Measurements from ENCODE around the gene SCAANT1.
A peak's percentile ranks its signal among the peaks of the same experiment; 100 is the strongest.

SCAANT1 gene

GRCh38 chr3:63900459-63900858 is 11.7 kb downstream of the SCAANT1 start:
- DNase-seq: no peak

DNA sequence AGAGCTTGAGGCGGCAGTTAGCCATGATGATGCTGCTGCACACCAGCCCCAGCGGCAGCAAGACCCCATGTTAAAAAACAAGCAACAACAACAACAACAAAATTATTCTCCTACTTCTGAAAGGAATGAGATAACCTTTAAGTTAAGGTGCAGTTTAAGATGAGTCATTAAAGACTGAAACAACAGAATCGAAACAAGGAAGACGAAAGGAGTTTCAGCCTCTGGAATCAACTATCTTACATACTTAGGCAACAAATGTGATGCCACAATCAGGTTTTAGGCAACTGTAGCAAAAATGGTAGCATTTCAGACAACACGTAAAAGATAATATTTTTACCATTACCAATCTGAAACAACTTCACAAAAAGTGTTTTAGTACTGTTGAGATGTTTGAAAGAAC is 12.2 kb downstream of the SCAANT1 start:
- no peak for DNase-seq

DNA sequence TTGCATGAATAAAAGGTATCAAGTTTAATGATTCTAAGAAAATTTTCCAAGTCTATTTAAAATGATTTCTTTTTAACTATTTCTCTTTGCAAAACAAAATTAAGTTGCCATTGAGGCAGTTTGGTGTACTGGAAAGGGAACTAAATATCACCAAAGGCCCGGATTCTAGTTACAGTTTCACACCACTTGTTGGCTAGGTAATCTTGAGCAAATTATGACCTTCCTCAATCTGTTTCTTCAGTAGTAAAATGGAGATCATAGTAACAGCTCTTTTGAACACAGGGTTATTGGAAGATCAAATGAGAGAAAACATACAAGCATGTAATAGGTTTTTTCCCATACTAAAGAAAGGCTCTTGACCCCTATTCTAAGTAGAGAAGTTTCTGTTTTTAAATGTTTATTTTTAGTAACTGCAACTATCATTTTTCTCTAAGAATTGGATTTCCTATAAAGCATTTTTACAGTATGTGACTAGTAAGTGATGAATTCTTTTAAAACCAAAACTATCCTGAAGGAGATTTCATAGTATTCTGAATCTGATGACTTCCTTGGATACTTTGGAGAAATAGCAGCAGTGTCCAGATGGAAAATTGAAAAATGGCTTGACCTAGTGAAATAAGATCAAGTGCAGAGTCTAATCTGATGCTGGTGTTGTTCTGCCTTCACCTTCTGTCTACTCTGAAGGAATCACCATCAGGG is 15.7 kb downstream of the SCAANT1 start:
- DNase-seq: peak; percentile 57

DNA sequence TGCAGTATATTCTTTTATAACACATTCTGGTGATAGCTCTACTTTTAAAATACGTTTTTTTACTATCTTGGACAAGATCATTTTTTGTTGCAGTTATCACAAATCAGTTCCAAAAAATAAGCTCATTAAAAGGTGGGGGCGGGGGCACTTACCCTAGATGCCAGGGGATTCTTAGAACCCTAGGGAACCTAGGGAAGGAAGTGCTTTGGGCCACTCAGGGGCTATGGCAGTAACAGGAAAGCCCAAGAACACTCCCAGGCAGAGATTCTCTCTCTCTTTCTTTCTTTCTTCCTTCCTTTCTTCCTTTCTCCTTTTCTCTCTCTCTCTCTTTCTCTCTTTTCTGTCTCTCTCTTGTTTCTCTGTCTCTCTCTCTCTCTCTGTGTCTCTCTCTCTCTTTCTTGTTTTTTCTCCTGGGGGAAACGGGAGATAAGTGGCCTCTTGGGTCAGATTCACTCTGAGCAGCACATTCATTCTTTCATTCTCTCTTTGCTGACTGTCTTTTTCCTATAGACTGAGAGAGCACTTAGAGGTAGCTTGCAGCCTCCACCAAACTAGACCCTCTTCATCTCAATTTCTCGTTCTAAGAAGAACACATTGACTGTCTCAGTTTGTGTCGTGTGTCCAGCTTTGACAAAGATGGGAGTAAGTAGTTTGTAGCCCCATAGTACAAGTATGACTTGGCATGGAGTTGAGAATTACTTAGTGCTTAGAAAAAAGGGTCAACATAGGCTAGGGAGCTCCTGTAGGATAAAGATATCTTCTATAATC is 16.6 kb downstream of the SCAANT1 start:
- DNase-seq: no peak

GRCh38 chr3:63892773-63893352 is 19.3 kb downstream of the SCAANT1 start:
- DNase-seq: no peak

DNA sequence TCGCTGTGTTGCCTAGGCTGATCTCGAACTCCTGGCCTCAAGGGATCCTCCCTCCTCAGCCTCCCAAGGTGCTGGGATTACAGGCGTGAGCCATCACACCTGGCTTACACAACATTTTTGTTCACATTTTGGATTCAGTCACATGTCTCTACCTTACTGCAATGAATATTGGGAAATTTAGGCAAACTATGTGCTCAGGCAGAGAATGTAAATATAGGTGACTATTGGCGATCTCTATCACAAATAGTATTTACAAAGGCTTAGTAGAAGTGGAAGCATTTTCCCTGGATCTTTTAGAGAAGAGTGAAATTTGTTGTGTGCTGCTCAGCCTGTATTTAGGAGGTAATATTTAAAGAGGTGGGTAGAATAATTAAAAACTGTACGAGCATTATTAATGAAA is 20.7 kb downstream of the SCAANT1 start:
- DNase-seq: no peak

DNA sequence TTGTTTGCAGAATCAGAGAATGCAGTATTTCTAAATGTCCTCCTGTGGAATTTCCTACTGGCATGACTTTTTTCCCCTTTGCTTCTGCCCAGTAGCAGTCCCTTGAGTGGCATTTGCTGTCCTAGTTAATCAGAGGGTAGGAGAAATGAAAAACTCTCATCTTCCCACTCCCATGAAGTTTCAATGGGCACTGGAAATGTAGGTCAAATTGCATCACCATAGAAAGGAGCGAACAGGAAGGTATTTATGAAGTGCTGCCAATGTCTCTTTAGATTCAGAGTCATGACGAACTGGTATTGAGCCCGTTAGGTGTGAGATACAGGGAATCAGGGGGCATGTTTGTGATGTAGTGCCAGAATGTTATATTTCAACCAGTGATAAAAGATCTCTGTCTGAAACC is 25.3 kb downstream of the SCAANT1 start:
- no peak for DNase-seq

DNA sequence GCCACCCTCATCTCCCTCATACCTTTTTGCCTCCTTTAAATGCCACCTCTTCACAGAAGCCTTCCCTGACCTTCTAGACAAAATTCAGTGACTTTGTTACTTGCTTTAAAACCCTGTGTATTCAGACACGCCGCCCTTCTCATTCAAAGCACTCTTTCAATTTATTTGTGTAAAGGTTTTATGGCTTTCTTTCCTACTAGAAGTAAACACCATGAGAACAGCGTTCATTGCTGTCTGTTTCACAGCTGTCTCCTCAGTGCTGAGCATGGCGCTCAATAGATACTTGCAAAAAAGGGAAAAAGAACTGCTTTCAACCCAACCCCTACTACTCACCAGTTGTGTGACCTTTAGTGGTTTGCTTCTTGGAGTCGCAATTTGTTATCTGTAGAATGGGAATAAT is 31.5 kb downstream of the SCAANT1 start:
- no peak for DNase-seq

DNA sequence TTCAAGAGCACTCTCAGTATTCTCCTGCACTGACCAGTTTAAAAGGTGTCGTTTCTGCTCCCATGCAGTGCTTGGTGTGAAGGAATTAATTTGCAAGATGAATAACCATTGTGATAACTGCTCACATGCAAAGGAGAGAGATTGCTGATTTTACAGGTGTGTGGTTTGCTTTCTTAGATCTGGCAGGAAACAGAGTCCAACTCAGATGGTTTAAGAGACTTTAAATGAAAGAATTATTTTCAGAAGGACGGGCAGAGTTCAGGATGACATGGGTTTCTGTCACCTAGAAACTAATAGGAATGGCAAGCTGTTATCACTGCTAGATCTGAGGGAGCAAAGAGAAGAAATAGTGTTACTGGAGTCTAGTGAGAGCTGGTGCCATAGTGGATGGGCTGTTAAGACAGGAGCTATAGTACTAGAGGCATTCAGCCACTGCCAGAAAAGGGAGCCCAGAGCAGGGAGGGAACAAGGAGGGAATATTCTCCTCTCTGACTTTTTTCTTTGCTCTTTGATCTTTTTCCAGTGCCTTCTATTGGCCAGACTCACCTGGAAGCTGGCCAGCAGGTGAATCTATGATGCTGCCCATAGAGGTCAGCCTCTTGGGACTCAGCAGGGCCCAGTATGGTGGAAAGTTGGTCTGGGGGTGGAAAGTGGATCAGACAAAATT is 33.7 kb downstream of the SCAANT1 start:
- DNase-seq: no peak

- DNase-seq: peak; percentile 65
These were observed 34.3 kb downstream of the SCAANT1 start for GRCh38 chr3:63877737-63878393.

DNA sequence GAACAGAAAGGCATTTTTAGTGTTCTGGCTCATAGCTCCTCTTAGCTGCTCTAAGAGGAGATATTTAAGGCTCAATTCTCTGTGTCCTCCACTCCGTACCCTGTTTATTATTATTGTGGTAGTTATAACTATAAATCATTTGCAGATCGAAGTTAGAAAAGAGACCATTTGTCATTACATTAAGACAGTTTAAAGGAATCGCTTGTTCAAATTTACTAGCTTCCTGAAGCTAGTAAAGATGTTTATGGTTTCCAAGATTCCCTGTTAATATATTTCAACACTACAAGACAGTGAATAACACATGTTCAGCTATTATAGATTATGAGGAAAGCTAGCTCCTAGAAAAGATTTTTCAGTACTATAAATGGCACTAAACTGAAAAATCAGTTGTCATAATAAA is 35.9 kb downstream of the SCAANT1 start:
- no peak for DNase-seq

DNA sequence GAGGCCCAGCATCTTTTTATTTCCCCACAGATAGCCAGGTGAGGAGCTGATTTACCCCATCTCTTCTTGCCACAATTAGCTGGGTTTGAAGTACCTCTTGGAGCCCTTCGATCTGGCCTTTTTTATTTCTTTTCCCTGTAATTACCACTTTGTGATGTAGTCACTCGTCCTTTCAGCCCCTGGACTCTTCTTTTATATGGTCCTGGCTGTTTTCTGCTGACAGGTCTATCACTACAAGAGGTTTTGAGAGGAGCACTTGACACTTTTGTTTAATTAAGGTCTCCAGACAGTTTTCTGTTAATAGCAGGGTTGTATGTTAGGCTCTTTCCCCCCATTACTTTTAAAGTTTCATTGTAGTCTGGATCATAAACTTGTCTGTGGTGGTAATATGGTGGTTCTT is 36.7 kb downstream of the SCAANT1 start:
- no peak for DNase-seq

DNA sequence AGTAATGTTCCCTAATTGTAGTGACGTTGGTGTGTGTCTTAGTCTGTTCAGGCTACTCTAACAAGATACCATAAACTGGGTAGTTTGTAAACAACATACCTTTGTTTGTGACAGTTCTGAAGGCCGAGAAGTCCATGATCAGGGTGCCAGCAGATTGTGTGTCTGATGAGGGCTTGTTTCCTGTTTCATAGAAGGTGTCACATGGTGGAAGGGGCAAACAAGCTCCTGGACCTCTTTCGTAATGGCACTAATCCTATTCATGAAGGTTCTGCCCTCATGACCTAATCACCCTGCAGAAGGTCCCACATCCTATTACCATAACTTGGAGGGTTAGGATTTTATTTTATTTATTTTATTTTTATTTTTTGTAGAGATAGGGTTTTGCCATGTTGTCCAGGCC is 37.4 kb downstream of the SCAANT1 start:
- no peak for DNase-seq

DNA sequence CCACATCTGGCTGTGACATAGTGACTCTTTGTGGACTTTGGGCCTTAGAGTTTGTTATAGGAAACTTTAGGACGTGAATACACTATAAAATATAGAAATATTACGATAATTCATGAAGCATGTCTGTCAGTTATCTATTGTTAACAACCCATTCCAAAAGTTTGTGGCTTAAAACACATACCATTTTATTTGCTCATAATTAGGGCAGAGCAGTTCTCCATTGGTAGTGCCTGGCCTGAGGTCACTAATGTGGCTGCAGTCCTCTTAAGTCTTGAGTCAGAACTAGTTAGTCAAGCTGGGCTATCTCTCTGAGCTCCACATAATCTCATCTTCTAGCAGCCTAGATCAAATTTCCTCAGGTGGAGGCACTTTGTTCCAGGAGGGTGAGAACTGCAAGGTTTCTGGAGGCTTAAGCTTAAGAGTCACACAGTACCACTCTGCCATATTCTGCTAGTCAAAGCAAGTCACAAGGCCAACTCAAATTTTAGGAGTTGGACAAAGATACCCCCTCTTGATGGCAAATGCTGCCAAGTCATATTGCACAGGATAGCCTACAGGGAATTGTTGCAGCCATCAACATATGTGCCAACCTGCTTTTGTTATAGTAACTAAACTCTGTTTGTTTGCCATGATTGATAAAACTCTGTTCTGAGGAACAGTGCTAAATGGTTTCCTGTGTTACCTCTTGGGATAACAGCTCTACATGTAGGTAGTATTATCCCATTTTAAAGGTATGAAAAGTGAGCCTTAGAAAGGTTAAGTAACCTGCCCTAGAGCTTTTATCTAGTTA is 39.9 kb downstream of the SCAANT1 start:
- DNase-seq: peak; percentile 82

- no peak for DNase-seq
These were observed 41.6 kb downstream of the SCAANT1 start for GRCh38 chr3:63870615-63871005.

DNA sequence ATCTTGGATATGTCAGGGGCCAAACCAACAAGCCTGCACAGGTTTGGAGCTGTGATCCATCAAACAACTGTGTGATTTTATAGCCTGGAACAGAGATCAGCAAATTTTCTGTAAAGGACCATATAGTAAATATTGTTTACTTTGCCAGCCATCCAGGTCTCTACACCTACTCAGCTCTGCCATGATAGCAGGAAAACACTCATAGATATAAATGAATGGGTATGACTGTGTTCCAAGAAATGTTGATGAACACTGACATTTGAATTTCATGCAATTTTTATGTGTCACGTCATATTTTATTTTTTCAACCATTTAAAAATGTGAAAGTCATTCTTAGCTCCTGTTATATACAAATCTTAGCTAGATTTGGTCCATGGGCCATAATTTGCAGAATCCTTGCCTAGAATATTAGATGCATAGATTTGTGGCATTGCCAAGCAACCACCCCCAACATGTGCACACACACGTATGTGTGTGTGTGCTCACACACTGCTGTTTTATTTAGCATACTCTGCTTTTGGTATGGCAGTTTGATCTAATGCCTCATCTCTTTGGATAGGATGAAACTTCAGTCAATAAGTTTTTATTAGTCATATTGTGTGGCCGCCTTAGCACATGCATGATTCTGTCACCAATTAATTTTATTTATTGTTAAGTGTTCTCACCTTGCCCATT is 42.1 kb downstream of the SCAANT1 start:
- DNase-seq: no peak

- DNase-seq: no peak
These were observed 45.0 kb downstream of the SCAANT1 start for GRCh38 chr3:63867225-63867624.

- no peak for DNase-seq
These were observed 47.2 kb downstream of the SCAANT1 start for GRCh38 chr3:63864965-63865327.

- DNase-seq: peak; percentile 29
These were observed 47.9 kb downstream of the SCAANT1 start for GRCh38 chr3:63864008-63864964.

Measured in fibroblast of skin of back (primary cell).